Measurements from ENCODE around the gene UBAC1. TPM values are rescaled to one million over a fixed set of nuclear protein-coding genes. Genes with fewer than 3 reads are reported as not detected.

The UBAC1 gene
- total RNA-seq, 4 donors from 2014 or later: 218 to 263 (median 248) TPM

DNA sequence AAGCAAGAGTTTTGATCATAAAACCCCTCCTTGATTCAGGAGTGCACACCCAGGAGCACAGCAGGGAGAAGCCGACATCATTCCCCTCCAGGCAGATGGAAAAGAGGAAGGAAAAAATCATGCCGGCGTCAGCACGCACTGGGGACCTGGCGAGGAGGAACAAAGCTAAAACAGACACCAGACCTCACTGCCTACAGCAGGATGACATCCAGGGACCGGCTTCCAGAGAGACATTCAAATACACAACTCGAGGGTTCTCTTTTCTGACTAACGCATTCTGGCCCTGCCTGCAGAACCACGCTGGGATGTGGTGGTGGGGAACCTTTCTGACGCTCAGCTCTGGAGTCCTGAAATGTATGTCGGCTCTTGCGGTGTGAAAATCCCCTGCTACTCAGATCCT, 2.7 kb downstream of the UBAC1 start:
- peaks cover 54 to 56% of the 10 kb centered on the region in 2 donors for H3K4me1 ChIP-seq
- peak; percentile 7 to 18 for ATAC-seq
- in situ Hi-C loops (cut with MboI; ENCODE audit: low sequenced_read_pairs in 4 of 4): no loop called here

DNA sequence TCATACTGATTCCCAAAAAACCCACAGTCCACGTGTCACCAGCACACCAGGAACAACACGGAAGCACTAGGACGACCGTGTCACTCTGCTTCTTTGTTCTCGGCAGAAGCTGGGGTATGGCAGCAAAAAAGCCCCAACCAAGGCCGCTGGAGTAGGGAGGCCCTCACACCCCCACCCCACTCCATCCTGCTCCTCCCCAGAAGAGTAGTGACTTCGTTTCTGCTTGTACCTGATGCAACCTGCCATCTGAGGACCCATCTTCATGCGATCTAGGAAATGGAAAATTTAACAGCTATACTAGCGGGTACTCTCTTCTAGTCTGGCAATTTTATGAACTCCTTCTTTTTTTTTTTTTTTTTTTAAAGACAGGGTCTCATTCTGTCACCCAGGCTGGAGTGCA, 3.7 kb downstream of the UBAC1 start:
- Histone ChIP-seq H3K4me3 (peak overlapping the region; percentile 87 to 99 (median 95)), H3K27ac (peak overlapping the region; percentile 97 to 100 (median 100)), H3K9me3 (no peaks in the 10 kb centered on the region), H3K36me3 (peaks cover 0 to 23% of the 10 kb centered on the region in 2 donors), H3K27me3 (no peaks in the 10 kb centered on the region), H3K4me1 (peaks cover 64 to 67% of the 10 kb centered on the region in 2 donors)
- in situ Hi-C loops (cut with MboI; ENCODE audit: low sequenced_read_pairs in 4 of 4): no loop called here
- TF ChIP-seq POLR2A (IDR thresholded peaks at IDR 0.05): no peak
- no peak for TF ChIP-seq CTCF (IDR thresholded peaks at IDR 0.05 in 4 of 5, conservative IDR thresholded peaks at IDR 0.05 in 1 of 5)
- intact Hi-C loops (cut with DNase I; ENCODE audit: low total_unique reads): loop anchor here (2.0 kb wide), 1 partner anchor 733 kb away; no protein-coding TSS in a partner anchor
- DNase-seq (no peak), ATAC-seq (peak in 1 of 2 donors; percentile 1)

More for the DNA sequence above, 2.7 kb downstream of the UBAC1 start:
- Histone ChIP-seq H3K27ac (peak overlapping the region; percentile 97 to 100 (median 100)), H3K4me3 (peak overlapping the region; percentile 87 to 99 (median 95)), H3K9me3 (no peaks in the 10 kb centered on the region), H3K36me3 (peaks cover 0 to 15% of the 10 kb centered on the region in 2 donors), H3K27me3 (no peaks in the 10 kb centered on the region)
- TF ChIP-seq CTCF (IDR thresholded peaks at IDR 0.05 in 4 of 5, conservative IDR thresholded peaks at IDR 0.05 in 1 of 5): no peak
- peak; percentile 39 to 60 for TF ChIP-seq POLR2A (IDR thresholded peaks at IDR 0.05)
- intact Hi-C loops (cut with DNase I; ENCODE audit: low total_unique reads): no loop called here
- peak; percentile 41 to 67 for DNase-seq

DNA sequence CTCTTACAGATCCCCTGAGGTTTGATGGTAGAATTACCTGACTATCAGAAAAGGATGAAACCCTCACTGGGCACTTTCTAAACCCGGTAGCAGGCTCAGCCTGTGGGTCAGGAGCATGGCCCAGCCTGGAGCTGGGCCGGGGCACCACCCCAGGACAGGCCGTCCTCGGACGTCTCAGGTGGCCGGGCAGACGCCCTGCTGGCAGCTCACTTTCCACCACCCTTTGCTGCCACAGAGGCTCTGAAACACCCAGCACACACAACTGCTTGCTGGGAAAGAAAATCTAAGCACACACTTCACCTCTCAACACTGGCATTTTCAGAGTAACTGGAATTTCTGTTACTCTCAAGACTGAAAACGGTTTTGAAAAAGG, 4.4 kb downstream of the UBAC1 start:
- no peaks in the 10 kb centered on the region for H3K27me3 ChIP-seq
- no peaks in the 10 kb centered on the region for H3K9me3 ChIP-seq
- peak overlapping the region; percentile 53 to 99 (median 95) for H3K4me3 ChIP-seq
- peak; percentile 86 to 92 for DNase-seq
- in situ Hi-C loops (cut with MboI; ENCODE audit: low sequenced_read_pairs in 4 of 4): no loop called here
- intact Hi-C loops (cut with DNase I; ENCODE audit: low total_unique reads): loop anchor here (2.0 kb wide), 1 partner anchor 734 kb away; no protein-coding TSS in a partner anchor
- peak; percentile 14 to 25 for ATAC-seq
- H3K4me1 ChIP-seq: peaks cover 63 to 70% of the 10 kb centered on the region in 2 donors
- TF ChIP-seq POLR2A (IDR thresholded peaks at IDR 0.05): peak; percentile 85 to 93
- TF ChIP-seq CTCF (IDR thresholded peaks at IDR 0.05 in 4 of 5, conservative IDR thresholded peaks at IDR 0.05 in 1 of 5): peak in 1 of 5 experiments; percentile 34
- H3K36me3 ChIP-seq: peaks cover 0 to 23% of the 10 kb centered on the region in 2 donors
- peak overlapping the region; percentile 97 to 100 (median 100) for H3K27ac ChIP-seq

GRCh38 chr9:135955934-135956801, 5.0 kb downstream of the UBAC1 start:
- H3K27me3 ChIP-seq: no peaks in the 10 kb centered on the region
- intact Hi-C loops (cut with DNase I; ENCODE audit: low total_unique reads): loop anchor here (2.0 kb wide), 1 partner anchor 735 kb away; no protein-coding TSS in a partner anchor
- DNase-seq (peak in 1 of 2 donors; percentile 64), ATAC-seq (peak in 1 of 2 donors; percentile 0)
- in situ Hi-C loops (cut with MboI; ENCODE audit: low sequenced_read_pairs in 4 of 4): no loop called here
- H3K27ac ChIP-seq: peak overlapping the region; percentile 97 to 100 (median 100)
- H3K4me1 ChIP-seq: peaks cover 64 to 72% of the 10 kb centered on the region in 2 donors
- TF ChIP-seq POLR2A (IDR thresholded peaks at IDR 0.05): peak in 1 of 2 donors; percentile 23
- no peak for TF ChIP-seq CTCF (IDR thresholded peaks at IDR 0.05 in 4 of 5, conservative IDR thresholded peaks at IDR 0.05 in 1 of 5)
- no peaks in the 10 kb centered on the region for H3K9me3 ChIP-seq
- H3K4me3 ChIP-seq: peak overlapping the region; percentile 42 to 99 (median 72)
- peaks cover 0 to 25% of the 10 kb centered on the region in 2 donors for H3K36me3 ChIP-seq

Data from gastrocnemius medialis (tissue), 4 donors.